ENCODE measurements around the gene RNF208. TPM values are rescaled to one million over a fixed set of nuclear protein-coding genes. Genes with fewer than 3 reads are reported as not detected.
"Not testable (repeated sequence)": the region's sequence is repeated elsewhere in the genome, so short reads cannot be mapped to it uniquely, and the experiment has no call there.

The RNF208 gene
- total RNA-seq, 1 donor from 2014 or later, result not detected

DNA sequence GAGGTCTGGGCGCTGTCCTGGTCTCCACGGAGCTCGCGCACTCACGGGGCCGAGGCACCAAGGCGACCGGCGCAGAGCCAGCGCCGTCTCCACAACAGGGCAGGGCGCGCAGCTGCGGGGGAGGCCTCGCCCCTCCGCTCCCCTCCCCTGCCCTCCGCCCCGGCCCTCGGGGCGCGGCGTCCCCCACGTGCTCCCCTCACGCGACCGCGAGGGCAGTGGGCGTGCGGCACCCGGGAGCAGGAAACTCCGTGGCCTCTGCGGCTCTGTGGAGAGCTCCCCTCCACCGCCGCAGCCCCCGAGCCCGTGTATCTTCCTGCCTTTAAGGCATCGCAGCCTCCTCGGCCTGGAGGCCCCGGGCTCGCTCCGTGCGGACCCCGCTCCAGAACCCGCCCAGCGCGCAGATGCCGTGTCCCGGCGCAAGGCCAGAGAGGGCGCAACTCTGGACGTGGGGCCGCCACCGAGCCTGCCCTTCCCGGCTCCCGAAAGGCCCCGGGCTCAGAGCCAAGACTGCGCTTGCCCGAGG is 18.3 kb upstream of the RNF208 start:
- DNase-seq (ENCODE audit: low read depth in 2 of 2), result peak; percentile 82 to 84

DNA sequence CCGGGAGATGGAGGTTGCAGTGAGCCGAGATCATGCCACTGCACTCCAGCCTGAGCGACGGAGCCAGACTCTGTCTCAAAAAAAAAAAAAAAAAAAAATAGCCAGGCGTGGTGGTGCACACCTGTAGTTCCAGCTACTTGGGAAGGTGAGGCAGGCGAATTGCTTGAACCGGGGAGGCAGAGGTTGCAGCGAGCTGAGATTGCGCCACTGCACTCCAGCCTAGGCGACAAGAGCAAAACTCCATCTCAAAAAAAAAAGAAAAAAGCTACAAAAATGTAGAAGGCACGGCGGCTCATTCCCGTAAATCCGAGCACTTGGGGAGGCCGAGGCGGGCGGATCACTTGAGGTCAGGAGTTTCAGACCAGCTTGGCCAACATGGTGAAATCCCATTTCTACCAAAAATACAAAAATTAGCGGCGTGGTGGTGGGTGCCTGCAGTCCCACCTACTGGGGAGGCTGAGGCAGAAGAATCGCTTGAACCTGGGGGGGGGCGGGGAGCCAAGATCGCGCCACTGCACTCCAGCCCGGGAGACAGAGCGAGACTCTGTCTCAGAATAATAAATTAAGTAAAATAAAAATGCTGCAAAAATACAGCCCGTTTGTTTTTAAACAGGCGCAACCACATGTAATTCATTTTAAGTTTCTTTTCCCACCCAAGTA is 17.6 kb upstream of the RNF208 start:
- not testable (repeated sequence) for DNase-seq (ENCODE audit: low read depth in 2 of 2)

GRCh38 chr9:137237759-137238726 is 16.0 kb upstream of the RNF208 start:
- no peak for DNase-seq (ENCODE audit: low read depth in 2 of 2)

DNA sequence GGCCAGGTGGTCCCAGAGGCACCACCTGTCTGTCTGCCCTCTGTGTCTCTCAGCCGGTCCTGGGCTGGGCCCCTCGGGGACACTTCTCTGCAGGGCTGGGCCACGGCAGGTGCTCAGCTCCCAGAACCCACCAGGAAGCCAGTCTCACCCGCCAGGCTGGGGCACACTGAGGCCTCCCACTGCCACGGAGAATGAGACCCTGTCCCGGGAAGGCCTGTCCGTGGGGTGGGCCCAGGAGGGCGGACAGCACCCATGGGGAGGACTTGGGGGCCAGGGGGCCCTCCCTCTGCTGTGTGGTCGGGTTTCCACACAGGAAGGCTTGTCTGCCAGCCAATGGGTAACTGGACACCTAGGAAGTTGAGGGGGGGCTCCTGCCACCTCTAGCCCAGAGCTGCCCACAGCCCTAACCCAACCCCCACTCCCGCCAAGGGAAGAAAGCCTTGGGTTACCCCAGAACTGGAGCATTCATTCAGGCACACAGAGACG is 14.9 kb upstream of the RNF208 start:
- no peak for DNase-seq (ENCODE audit: low read depth in 2 of 2)

DNA sequence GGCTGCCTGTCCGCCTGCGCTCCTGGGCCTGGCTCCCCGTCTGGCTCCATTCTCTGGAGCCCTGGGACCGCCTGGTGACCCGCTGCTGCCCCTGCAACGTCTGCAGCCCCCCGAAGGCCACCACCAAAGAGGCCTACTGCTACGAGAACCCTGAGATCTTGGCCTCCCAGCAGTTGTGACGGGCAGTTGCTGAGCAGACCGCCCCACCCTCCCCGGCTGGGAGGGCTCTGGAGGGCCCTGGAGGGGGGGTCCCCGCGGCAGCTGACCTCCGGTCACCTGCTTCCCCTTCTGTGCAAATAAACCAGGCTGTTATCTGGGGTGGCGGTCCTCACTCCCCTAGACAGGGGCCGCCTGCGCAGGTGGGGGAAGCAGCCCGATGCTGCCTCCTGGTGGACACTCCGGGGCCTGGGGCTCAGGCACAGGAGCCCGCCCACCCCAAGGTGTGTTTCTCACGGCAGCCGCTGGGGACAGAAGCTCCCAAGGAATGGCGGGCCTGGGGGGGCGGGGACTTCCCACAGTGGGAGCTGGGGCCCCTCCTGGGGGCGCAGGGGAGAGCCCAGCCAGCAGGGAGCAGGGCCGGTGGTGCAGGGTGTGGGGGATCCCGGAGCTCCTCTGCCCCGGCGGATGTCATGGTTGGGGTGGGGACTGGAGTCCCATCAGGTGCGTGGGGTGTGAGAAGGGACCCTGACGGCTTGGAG is 14.3 kb upstream of the RNF208 start:
- DNase-seq (ENCODE audit: low read depth in 2 of 2), result peak; percentile 79 to 89

DNA sequence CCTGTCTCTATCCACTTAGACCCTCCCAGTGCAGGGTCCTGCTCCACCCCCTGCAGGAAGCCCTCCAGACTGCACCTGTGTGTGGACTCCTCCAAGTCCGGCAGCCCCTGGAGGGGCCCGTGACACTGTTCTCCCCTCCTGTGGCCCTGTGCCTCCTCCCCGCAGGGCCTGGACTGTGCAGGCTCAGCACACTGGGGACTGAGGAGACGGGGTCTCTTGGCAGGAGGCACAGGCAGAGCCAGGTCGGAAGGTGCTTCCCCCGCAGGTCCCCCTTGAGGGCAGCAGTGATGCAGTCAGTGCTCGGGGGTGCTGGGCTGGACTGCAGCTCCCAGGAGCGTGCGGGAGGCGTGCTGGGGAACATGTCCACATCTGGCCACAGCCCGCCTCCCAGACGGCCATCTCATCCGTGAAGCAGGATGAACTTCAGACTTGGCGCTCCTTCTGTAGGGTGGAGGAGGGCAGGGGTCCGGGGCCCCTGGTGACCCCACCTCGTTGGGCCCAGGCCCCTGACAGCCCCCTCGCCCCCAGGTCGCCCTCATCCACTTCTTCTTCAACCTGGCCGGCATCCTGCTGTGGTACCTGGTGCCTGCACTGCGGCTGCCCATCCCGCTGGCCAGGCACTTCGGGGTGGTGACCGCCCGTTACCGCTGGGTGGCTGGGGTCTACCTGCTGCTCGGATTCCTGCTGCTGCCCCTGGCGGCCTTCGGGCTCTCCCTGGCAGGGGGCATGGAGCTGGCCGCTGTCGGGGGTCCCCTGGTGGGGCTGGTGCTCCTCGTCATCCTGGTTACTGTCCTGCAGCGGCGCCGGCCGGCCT is 13.6 kb upstream of the RNF208 start:
- DNase-seq (ENCODE audit: low read depth in 2 of 2), result no peak

DNA sequence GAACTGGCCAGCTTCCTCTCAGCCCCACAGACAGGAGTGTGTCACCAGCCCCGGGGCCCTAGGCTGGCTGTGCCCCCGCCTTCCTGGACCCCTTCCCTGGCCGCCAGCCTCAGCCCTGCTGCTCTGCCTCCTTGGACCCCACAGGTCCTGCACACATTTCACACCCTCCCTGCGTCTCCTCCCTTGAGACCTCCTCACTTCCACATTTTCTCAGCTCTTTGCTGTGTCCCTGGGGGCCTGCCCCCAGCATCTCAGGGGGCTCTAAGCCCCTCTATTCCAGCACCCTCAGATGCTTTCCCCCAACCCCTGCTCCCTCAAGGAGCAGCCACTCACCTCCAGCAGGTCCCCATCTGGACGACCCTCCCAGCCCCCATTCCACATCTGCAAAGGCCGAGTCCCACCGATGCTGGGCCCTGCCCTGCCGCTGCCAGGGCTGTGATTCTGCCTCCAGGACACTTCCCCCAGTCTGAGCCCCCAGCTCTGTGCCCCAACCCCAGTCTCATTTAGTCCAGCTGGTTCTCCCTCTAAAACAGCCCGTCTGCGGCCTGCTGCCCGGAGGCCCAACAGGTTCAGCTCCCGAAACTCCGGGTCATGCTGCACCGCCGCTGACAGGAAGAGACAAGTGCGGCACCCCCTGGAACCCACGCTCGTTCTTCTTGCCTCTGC is 12.9 kb upstream of the RNF208 start:
- DNase-seq (ENCODE audit: low read depth in 2 of 2), result no peak

DNA sequence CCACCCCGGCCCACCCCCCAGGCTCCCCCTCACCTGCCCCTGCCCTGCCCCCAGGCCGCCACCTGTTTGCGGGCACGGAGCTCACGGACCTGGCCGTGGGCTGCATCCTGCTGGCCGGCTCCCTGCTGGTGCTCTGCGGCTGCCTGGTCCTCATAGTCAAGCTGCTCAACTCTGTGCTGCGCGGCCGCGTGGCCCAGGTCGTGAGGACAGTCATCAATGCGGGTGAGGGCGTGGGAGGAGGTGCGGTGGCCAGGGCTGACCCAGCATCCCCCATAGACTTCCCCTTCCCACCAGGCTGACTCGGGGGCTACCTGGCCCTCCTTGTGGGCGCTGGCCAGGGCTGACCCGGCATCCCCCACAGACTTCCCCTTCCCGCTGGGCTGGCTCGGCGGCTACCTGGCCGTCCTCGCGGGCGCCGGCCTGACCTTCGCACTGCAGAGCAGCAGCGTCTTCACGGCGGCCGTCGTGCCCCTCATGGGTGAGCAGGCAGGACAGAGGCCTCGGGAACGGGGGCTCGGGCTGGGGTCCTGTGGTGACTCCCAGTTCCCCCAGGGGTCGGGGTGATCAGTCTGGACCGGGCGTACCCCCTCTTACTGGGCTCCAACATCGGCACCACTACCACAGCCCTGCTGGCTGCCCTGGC is 12.1 kb upstream of the RNF208 start:
- no peak for DNase-seq (ENCODE audit: low read depth in 2 of 2)

DNA sequence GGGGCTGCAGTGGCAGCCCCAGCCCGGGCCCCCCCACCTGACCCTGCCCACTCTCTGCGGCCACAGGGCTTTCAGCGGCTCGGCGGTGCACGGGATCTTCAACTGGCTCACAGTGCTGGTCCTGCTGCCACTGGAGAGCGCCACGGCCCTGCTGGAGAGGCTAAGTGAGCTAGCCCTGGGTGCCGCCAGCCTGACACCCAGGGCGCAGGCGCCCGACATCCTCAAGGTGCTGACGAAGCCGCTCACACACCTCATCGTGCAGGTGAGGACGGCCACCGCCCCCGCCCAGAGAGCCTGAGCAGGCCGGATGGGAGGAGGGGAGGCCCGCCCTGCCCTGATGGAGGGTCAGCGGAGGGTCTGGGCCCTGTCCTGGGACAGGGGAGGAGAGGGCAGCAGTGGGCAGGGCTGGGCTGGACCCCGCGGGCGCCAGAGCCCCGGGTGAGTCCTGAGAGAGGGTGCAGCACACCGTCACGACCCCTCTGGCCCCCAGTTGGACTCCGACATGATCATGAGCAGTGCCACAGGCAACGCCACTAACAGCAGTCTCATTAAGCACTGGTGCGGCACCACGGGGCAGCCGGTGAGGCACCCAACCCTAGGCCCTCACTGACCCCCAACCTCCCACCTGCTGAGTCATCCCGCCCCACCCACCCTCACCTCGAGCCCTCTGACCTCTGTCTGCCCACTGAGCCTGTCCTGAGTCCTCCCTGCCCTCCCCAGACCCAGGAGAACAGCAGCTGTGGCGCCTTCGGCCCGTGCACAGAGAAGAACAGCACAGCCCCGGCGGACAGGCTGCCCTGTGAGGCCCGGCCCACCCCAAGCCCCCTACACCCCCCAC is 11.3 kb upstream of the RNF208 start:
- no peak for DNase-seq (ENCODE audit: low read depth in 2 of 2)

- no peak for DNase-seq (ENCODE audit: low read depth in 2 of 2)
These were observed 10.5 kb upstream of the RNF208 start for GRCh38 chr9:137232510-137232909.

GRCh38 chr9:137232101-137232500 is 10.1 kb upstream of the RNF208 start:
- no peak for DNase-seq (ENCODE audit: low read depth in 2 of 2)

DNA sequence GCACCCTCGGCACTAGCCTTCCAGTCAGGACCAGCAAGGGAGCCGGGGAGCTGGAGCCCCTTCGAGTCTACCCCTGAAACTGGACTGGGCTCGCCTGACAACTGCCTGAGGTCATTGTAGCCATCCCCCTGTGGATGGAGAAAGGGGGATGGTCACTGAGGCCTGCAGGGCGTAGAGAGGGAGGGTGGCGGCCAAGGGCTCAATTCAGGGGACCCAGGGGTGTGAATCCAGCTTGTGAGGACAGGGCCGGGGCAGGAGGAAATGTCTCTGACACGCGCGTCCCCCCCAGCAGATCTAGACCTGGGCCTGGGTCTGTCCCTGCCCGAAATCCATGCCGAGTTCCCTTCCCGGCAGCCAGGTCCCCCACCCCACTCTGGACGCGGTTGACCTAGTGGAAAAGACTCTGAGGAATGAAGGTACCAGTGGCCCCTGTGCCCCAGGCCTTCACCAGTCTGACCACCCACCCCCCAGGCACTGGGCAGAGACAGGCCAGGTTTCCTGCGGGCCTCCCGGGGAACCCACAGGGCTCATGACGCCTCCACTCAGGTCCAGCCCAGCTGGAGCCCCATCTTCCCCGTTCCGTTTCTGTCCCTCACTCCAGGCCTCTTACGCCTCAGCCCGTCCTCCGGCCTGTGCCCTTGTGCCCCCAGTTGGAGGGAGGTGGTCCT is 9.5 kb upstream of the RNF208 start:
- DNase-seq (ENCODE audit: low read depth in 2 of 2), result no peak

- DNase-seq (ENCODE audit: low read depth in 2 of 2), result no peak
These were observed 8.8 kb upstream of the RNF208 start, which contains the start of gene SLC34A3 for GRCh38 chr9:137230705-137231371. Gene SLC34A3, plus strand, starts transcription at chr9:137230901. Its CDS starts 802 bp downstream, at chr9:137231703.

DNA sequence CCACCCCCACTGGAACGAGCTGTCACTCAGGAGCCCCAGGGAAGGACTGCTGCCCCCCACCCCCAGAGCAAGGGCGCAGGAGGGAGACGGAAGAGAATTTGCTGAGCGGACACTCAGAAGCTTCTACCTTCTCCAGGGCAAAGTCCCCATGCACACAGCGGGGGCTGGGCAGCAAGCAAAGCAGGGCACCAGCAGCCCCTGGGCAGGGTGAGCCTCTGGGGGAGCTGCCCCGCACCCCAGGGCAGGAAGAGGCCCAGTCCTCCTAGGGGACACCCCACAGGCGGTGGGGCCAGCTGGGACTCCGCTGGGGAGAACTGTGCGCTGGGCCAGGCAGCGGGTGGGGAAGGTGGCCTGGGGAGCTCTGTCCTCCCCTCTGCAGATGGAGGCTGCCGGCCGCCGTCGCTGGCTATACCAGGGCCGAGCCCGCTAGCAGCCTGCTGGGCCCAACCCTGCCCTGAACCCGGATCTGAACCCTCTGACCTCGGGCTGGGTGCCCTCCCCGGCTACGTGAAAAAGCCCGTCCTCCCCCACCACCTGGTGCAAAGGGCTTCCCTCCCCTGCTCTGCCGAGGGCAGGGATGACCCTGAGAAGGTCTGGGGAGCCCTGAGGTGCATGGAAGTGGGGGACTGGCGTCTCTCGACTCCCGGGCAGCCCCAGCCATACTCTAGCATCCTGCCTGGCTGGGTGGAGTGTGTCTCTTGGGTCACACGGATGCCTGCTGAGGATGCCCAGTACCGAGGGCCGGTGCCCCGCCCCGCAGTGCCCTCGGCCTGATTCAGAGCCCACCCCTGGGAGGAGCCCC is 8.1 kb upstream of the RNF208 start:
- DNase-seq (ENCODE audit: low read depth in 2 of 2), result no peak

DNA sequence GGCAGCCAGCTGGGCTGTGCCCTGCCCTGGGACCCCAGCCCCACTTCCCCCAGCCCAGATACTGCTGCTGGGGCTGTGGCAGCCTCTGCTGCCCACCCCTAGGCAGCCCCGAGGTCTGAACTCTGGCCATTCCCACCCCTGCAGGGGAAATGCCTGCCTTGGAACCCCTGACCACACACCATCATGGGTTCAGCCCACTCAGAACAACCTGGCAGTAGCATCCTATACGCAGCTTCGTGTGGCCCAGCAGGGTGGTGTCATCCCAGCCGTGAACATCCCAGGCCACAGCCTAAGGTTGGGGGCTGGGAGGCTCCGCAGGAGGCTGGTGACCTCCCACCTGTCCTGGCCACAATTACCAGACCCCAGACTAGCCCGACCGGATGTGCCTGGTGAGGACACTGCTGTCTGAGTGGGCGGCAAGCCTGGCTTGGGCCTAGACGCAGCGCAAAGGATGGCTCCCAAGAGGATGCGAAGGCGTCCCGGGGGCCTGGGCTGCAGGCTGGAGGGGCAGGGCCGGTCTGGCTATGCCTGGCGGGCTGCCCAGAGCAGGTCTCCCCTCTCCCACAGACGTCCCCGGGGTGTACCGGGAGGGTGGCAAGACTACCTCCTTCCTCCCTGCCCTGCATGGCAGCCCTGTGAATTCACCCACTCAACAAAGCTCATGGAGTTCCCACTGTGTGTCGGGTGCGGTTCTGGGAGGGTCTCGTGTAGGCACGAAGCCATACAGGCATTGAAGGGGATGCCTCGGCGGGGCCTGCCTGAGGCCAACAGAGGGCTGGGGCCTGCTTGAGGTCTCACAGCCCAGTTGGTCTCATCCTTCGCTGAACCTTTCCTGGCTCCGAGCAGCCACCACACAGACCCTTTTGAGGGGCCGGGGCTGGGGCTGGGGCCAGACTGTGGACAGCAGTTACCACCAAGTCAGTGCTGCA is 7.2 kb upstream of the RNF208 start:
- no peak for DNase-seq (ENCODE audit: low read depth in 2 of 2)

GRCh38 chr9:137228506-137228967 is 6.5 kb upstream of the RNF208 start:
- no peak for DNase-seq (ENCODE audit: low read depth in 2 of 2)
